SK-N-SH treated with all-trans-retinoic acid at 6 μM for 48 hours (cell line): ENCODE results near the gene GNG2.

Source experiments
- ATAC-seq: fragments of 200-7000 bp; cut with Tn5 transposase; 3 replicates; pipeline ENCODE4 v1.9.1; 2020; ENCODE audit warnings: mild to moderate bottlenecking, moderate library complexity
- ARNTL ChIP-seq: fragments of 450-650 bp; formaldehyde crosslinking; IDR thresholded peaks from 2 replicates; pipeline ENCODE4 v1.5.0; 2020; ENCODE audit warnings: low read depth, mild to moderate bottlenecking, moderate library complexity, borderline replicate concordance
- BACH2 ChIP-seq: fragments of 250-450 bp; sonication (Bioruptor Pico); IDR thresholded peaks from 2 replicates; pipeline ENCODE4 v1.9.0; 2021; ENCODE audit warnings: mild to moderate bottlenecking, borderline replicate concordance
- CREB5 ChIP-seq: fragments of 250-450 bp; sonication (Bioruptor Pico); IDR thresholded peaks from 2 replicates; pipeline ENCODE4 v1.5.1; 2020; ENCODE audit warnings: low read depth, mild to moderate bottlenecking, moderate library complexity
- CSDC2 ChIP-seq: fragments of 250-450 bp; sonication (Bioruptor Pico); IDR thresholded peaks from 2 replicates; pipeline ENCODE4 v1.5.0; 2020; ENCODE audit warnings: mild to moderate bottlenecking, moderate library complexity
- CSRNP3 ChIP-seq: fragments of 250-450 bp; sonication (Bioruptor Pico); IDR thresholded peaks from 2 replicates; pipeline ENCODE4 v1.5.1; 2021; ENCODE audit warnings: mild to moderate bottlenecking, moderate library complexity
- ESRRG ChIP-seq: fragments of 250-450 bp; sonication (Bioruptor Pico); IDR thresholded peaks from 2 replicates; pipeline ENCODE4 v1.6.1; 2021; ENCODE audit warnings: mild to moderate bottlenecking
- GLIS3 ChIP-seq: fragments of 250-450 bp; sonication (Bioruptor Pico); IDR thresholded peaks from 2 replicates; pipeline ENCODE4 v1.5.0; 2020; ENCODE audit warnings: mild to moderate bottlenecking, moderate library complexity
- ISL1 ChIP-seq: fragments of 250-450 bp; sonication (Bioruptor Pico); IDR thresholded peaks from 2 replicates; pipeline ENCODE4 v2.1.2; 2022; ENCODE audit warnings: mild to moderate bottlenecking, moderate library complexity
- PPARA ChIP-seq: fragments of 250-450 bp; sonication (Bioruptor Pico); IDR thresholded peaks from 2 replicates; pipeline ENCODE4 v1.5.0; 2020; ENCODE audit warnings: mild to moderate bottlenecking, borderline replicate concordance
- RARB ChIP-seq: fragments of 250-450 bp; sonication (Bioruptor Pico); IDR thresholded peaks from 2 replicates; pipeline ENCODE4 v1.8.0; 2021; ENCODE audit warnings: mild to moderate bottlenecking, moderate library complexity
- SNAI2 ChIP-seq: fragments of 250-450 bp; sonication (Bioruptor Pico); IDR thresholded peaks from 2 replicates; pipeline ENCODE4 v1.5.0; 2020; ENCODE audit warnings: mild to moderate bottlenecking, moderate library complexity
- TOX ChIP-seq: fragments of 250-450 bp; sonication (Bioruptor Pico); IDR thresholded peaks from 2 replicates; pipeline ENCODE4 v1.8.0; 2021; ENCODE audit warnings: mild to moderate bottlenecking, moderate library complexity, borderline replicate concordance
- TSHZ2 ChIP-seq: fragments of 250-450 bp; sonication (Bioruptor Pico); IDR thresholded peaks from 2 replicates; pipeline ENCODE4 v1.5.0; 2020; ENCODE audit warnings: mild to moderate bottlenecking, moderate library complexity
- ZC3H10 ChIP-seq: fragments of 250-450 bp; sonication (Bioruptor Pico); IDR thresholded peaks from 2 replicates; pipeline ENCODE4 v1.5.1; 2021; ENCODE audit warnings: mild to moderate bottlenecking, moderate library complexity
- ZFP3 ChIP-seq: fragments of 250-450 bp; sonication (Bioruptor Pico); IDR thresholded peaks from 2 replicates; pipeline ENCODE4 v1.5.0; 2020; ENCODE audit warnings: mild to moderate bottlenecking, moderate library complexity
- ZFP30 ChIP-seq: fragments of 450-650 bp; formaldehyde crosslinking; IDR thresholded peaks from 2 replicates; pipeline ENCODE4 v1.5.0; 2022; ENCODE audit warnings: mild to moderate bottlenecking, moderate library complexity
- ZNF70 ChIP-seq: fragments of 450-650 bp; formaldehyde crosslinking; IDR thresholded peaks from 2 replicates; pipeline ENCODE4 v1.5.0; 2020; ENCODE audit warnings: mild to moderate bottlenecking, moderate library complexity
- ZNF8 ChIP-seq: fragments of 450-650 bp; formaldehyde crosslinking; IDR thresholded peaks from 2 replicates; pipeline ENCODE4 v1.5.0; 2020; ENCODE audit warnings: mild to moderate bottlenecking, moderate library complexity
- TF ChIP-seq, protein P1 (sequence below): fragments of 250-450 bp; sonication (Bioruptor Pico); IDR thresholded peaks from 2 replicates; pipeline ENCODE4 v1.8.0; 2020; ENCODE audit warnings: mild to moderate bottlenecking, moderate library complexity, borderline replicate concordance
- TF ChIP-seq, protein P2 (sequence below): fragments of 250-450 bp; sonication (Bioruptor Pico); IDR thresholded peaks from 2 replicates; pipeline ENCODE4 v1.8.0; 2021; ENCODE audit warnings: low read depth, mild to moderate bottlenecking, moderate library complexity, borderline replicate concordance

Gene GNG2

GRCh38 chr14:51821822-51822221, 38.6 kb upstream of the GNG2 start:
- TF ChIP-seq, protein P1, sequence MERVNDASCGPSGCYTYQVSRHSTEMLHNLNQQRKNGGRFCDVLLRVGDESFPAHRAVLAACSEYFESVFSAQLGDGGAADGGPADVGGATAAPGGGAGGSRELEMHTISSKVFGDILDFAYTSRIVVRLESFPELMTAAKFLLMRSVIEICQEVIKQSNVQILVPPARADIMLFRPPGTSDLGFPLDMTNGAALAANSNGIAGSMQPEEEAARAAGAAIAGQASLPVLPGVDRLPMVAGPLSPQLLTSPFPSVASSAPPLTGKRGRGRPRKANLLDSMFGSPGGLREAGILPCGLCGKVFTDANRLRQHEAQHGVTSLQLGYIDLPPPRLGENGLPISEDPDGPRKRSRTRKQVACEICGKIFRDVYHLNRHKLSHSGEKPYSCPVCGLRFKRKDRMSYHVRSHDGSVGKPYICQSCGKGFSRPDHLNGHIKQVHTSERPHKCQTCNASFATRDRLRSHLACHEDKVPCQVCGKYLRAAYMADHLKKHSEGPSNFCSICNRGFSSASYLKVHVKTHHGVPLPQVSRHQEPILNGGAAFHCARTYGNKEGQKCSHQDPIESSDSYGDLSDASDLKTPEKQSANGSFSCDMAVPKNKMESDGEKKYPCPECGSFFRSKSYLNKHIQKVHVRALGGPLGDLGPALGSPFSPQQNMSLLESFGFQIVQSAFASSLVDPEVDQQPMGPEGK (CRISPR knock-in tag) = no peak
- TF ChIP-seq ZFP3 (CRISPR knock-in tag) (no peak), ISL1 (CRISPR knock-in tag) (no peak), TOX (CRISPR knock-in tag) (no peak)

GRCh38 chr14:51822499-51822898, 37.9 kb upstream of the GNG2 start:
- ATAC-seq = peak; percentile 56
- TF ChIP-seq RARB (CRISPR knock-in tag) (no peak), ISL1 (CRISPR knock-in tag) (no peak), SNAI2 (CRISPR knock-in tag) (no peak), CSDC2 (CRISPR knock-in tag) (no peak), GLIS3 (CRISPR knock-in tag) (no peak)

More at GRCh38 chr14:51821822-51822221, 38.6 kb upstream of the GNG2 start:
- ATAC-seq = peak; percentile 68

GRCh38 chr14:51823706-51824105, 36.7 kb upstream of the GNG2 start:
- no peak for ATAC-seq
- TF ChIP-seq CSDC2 (CRISPR knock-in tag) (no peak), ARNTL (CRISPR knock-in tag) (no peak), CSRNP3 (CRISPR knock-in tag) (no peak), ZFP30 (no peak)

- ATAC-seq = no peak
- TF ChIP-seq CSDC2 (CRISPR knock-in tag) (no peak), ARNTL (CRISPR knock-in tag) (no peak), GLIS3 (CRISPR knock-in tag) (no peak), CREB5 (CRISPR knock-in tag) (no peak), ZC3H10 (no peak), ZNF8 (no peak), TSHZ2 (CRISPR knock-in tag) (no peak), ZNF70 (CRISPR knock-in tag) (no peak), CSRNP3 (CRISPR knock-in tag) (no peak), ISL1 (CRISPR knock-in tag) (no peak), TOX (CRISPR knock-in tag) (no peak), SNAI2 (CRISPR knock-in tag) (no peak), ZFP30 (no peak), ESRRG (CRISPR knock-in tag) (no peak), ZFP3 (CRISPR knock-in tag) (no peak), BACH2 (no peak), PPARA (CRISPR knock-in tag) (no peak)
- TF ChIP-seq, protein P1 (CRISPR knock-in tag) = no peak
- TF ChIP-seq, protein P2, sequence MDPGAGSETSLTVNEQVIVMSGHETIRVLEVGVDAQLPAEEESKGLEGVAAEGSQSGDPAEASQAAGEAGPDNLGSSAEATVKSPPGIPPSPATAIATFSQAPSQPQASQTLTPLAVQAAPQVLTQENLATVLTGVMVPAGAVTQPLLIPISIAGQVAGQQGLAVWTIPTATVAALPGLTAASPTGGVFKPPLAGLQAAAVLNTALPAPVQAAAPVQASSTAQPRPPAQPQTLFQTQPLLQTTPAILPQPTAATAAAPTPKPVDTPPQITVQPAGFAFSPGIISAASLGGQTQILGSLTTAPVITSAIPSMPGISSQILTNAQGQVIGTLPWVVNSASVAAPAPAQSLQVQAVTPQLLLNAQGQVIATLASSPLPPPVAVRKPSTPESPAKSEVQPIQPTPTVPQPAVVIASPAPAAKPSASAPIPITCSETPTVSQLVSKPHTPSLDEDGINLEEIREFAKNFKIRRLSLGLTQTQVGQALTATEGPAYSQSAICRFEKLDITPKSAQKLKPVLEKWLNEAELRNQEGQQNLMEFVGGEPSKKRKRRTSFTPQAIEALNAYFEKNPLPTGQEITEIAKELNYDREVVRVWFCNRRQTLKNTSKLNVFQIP = no peak
Measured at GRCh38 chr14:51824191-51824590, 36.2 kb upstream of the GNG2 start.
